Fibroblast of mammary gland (primary cell): ENCODE measurements around the gene MAB21L2.
A peak's percentile ranks its signal among the peaks of the same experiment; 100 is the strongest.

Experiments
- DNase-seq: peaks from one replicate; pipeline ENCODE4 v3.0.0-alpha.2; 2010; ENCODE audit warnings: low read depth
- H3K4me3 ChIP-seq: 2 replicates; pipeline ENCODE4 v1.5.1; 2011; ENCODE audit warnings: low read depth, mild to moderate bottlenecking, low read length, moderate library complexity; ENCODE audit not compliant: control insufficient read depth
- TF ChIP-seq, protein P1 (sequence below): conservative IDR thresholded peaks from 2 replicates; pipeline ENCODE4 v1.5.1; 2011; ENCODE audit warnings: low read depth, low read length, inconsistent platforms; ENCODE audit not compliant: control insufficient read depth, insufficient read depth

The MAB21L2 gene

GRCh38 chr4:150600812-150601445, 19.0 kb downstream of the MAB21L2 start:
- DNase-seq, result no peak
- H3K4me3 ChIP-seq, result no peak overlapping the region
- TF ChIP-seq, protein P1, sequence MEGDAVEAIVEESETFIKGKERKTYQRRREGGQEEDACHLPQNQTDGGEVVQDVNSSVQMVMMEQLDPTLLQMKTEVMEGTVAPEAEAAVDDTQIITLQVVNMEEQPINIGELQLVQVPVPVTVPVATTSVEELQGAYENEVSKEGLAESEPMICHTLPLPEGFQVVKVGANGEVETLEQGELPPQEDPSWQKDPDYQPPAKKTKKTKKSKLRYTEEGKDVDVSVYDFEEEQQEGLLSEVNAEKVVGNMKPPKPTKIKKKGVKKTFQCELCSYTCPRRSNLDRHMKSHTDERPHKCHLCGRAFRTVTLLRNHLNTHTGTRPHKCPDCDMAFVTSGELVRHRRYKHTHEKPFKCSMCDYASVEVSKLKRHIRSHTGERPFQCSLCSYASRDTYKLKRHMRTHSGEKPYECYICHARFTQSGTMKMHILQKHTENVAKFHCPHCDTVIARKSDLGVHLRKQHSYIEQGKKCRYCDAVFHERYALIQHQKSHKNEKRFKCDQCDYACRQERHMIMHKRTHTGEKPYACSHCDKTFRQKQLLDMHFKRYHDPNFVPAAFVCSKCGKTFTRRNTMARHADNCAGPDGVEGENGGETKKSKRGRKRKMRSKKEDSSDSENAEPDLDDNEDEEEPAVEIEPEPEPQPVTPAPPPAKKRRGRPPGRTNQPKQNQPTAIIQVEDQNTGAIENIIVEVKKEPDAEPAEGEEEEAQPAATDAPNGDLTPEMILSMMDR, result no peak

DNA sequence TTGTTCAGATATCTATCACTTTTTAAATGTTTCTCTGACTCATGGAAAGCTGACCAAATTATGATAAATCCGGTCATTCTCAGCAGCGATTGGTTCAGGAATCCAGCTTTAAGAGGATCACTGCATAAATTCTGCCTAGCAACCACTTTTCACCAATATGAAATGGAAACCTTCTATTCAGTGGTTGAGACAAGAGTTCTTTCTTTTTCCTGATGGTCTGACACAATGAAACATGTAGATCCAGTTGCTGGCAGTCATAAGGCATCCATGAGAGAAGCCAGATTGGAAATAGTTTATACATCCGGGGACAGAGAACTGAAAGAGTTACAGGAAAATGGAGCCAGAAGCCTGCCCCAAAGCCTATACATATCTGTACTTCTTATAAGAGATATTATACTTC, 27.2 kb downstream of the MAB21L2 start:
- DNase-seq, result peak; percentile 18
- TF ChIP-seq, protein P1, result no peak
- H3K4me3 ChIP-seq, result no peak overlapping the region

GRCh38 chr4:150619042-150619441, 37.1 kb downstream of the MAB21L2 start:
- DNase-seq, result peak; percentile 12
- TF ChIP-seq, protein P1, result no peak
- no peak overlapping the region for H3K4me3 ChIP-seq

DNA sequence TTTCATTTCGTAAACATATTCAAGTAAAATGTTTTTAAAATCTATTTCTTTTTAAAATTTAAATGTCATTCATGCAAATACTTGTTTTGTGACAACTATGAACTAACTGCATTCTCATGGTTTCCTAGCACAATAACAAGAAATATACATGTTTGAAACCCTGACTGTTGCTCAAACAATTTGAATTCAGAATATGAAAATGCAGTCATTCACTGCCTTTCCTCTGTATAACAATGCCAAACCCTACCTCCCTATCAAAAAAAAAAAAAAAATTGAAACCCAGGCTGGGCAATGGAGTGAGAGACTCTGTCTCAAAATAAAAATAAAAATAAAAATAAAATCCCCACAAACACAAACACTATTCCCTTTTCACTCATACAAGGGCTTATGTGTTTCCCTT, 42.1 kb downstream of the MAB21L2 start:
- DNase-seq, result no peak
- no peak overlapping the region for H3K4me3 ChIP-seq
- TF ChIP-seq, protein P1, result no peak

GRCh38 chr4:150625033-150625432, 43.1 kb downstream of the MAB21L2 start:
- no peak overlapping the region for H3K4me3 ChIP-seq
- TF ChIP-seq, protein P1, result no peak
- no peak for DNase-seq

- no peak overlapping the region for H3K4me3 ChIP-seq
- no peak for DNase-seq
- TF ChIP-seq, protein P1, result no peak
These were observed 46.1 kb downstream of the MAB21L2 start for GRCh38 chr4:150628073-150628472.

DNA sequence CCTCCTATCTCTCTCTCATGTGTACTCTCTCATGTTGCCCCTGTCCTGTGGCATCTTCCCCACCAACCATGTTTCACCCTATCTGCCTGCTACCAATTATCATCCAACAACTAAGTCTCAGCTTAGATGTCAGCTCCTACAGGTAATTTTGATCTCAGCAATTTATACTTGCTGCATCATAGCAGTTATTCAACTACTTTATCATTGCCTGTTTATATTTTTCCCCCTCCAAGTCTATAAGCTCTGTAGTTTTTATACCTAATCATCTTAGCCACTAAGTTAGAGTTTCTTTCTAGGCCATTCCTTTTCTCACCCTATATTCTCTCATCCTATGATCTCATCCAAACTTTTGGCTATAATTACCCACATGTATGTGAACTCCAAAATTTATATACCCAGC, 50.7 kb downstream of the MAB21L2 start:
- TF ChIP-seq, protein P1, result no peak
- no peak for DNase-seq
- H3K4me3 ChIP-seq, result no peak overlapping the region
